ENCODE measurements around the gene ETV6. TPM values are rescaled to one million over a fixed set of nuclear protein-coding genes. Genes with fewer than 3 reads are reported as not detected.

ETV6 gene
- total RNA-seq, 2 donors from 2014 or later: 45.9 to 49.0 TPM

DNA sequence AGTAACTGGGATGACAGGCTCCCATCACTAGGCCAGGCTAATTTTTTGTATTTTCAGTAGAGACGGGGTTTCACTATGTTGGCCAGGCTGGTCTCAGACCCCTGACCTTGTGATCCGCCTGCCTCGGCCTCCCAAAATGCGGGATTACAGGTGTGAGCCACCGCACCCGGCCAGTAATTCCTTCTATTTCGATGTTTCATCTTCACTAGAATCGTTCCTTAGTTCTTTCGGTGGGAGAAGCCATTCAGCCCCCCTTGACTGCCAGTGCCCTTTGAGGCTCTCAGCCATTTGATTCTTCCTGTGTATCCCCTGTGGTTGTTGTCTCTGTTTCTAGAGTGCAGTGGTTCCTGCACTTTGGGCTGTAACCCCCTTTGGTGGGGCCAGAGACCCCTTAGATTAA lies 174.1 kb downstream of the ETV6 start:
- ATAC-seq (replicated peaks): no peak
- Mint-ChIP-seq H3K4me3 (no peak overlapping the region), H3K36me3 (ENCODE audit: low read depth) (no peaks in the 10 kb centered on the region), H3K9me3 (peaks cover 3% of the 10 kb centered on the region), H3K27me3 (no peaks in the 10 kb centered on the region), H3K27ac (no peak overlapping the region), H3K4me1 (peaks cover 28% of the 10 kb centered on the region)

DNA sequence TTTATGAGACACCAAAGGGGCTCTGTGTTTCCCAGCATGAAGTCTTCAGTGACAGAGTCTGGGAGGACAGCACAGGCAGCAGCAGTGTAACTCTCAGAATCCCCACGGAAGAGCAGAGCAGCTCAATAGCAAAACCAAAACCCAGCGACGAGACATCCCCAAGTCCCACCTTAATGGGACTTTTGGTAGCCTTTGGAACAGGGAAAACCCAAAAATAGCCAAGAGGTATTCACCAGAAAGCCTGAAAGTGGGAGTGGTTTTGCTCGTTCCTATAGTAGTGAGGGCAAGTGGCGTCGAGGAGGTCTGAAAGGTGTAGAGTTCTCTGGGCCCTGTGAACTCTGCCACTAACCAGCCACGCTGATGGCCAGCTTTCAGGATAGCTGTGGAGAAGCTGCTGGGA lies 174.6 kb downstream of the ETV6 start:
- H3K9me3 Mint-ChIP-seq: peaks cover 3% of the 10 kb centered on the region
- no peaks in the 10 kb centered on the region for H3K27me3 Mint-ChIP-seq
- peak; percentile 31 for ATAC-seq (replicated peaks)
- no peak overlapping the region for H3K27ac Mint-ChIP-seq
- no peaks in the 10 kb centered on the region for H3K36me3 Mint-ChIP-seq (ENCODE audit: low read depth)
- no peak overlapping the region for H3K4me3 Mint-ChIP-seq
- peaks cover 28% of the 10 kb centered on the region for H3K4me1 Mint-ChIP-seq

DNA sequence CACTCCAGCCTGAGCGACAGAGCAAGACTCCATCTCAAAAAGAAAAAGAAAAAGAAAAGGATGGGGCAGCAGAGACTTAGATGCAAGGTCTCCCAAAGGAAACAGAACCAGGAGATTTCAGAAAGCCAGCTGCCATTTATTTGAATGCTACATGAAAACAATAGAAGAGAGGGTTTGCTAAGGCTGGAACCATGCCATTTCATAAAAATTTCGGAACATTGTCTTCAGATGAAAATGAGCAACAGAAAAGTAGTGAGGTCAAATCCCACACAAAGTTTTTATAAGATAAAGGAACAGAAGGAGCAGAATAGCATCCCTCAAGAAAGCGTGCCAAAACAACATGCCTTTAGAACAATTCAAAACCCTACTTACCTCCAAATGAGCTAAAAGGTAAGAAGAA lies 175.3 kb downstream of the ETV6 start:
- H3K4me1 Mint-ChIP-seq: peaks cover 28% of the 10 kb centered on the region
- no peak overlapping the region for H3K27ac Mint-ChIP-seq
- no peaks in the 10 kb centered on the region for H3K27me3 Mint-ChIP-seq
- H3K9me3 Mint-ChIP-seq: peaks cover 3% of the 10 kb centered on the region
- H3K36me3 Mint-ChIP-seq (ENCODE audit: low read depth): no peaks in the 10 kb centered on the region
- ATAC-seq (replicated peaks): no peak
- H3K4me3 Mint-ChIP-seq: no peak overlapping the region

DNA sequence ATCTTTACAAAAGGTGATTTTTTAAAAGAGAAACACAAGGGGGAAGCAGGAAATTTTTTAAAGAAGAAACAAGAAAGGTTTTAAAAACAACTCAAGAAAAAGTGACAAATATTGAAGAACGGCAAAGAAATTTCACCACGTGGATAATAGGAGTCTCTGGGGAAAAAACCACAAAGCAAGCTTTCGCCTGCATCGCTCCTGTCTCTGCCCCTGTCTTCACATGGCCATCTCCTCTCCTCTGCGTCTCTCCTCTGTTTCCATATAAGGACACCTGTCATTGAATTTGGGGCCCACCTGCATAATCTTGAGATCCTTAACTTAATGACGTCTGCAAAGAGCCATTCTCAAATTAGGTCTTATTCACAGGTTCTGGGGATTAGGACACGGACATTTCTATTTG lies 175.8 kb downstream of the ETV6 start:
- Mint-ChIP-seq H3K9me3 (peaks cover 3% of the 10 kb centered on the region), H3K27ac (no peak overlapping the region), H3K27me3 (no peaks in the 10 kb centered on the region), H3K36me3 (ENCODE audit: low read depth) (no peaks in the 10 kb centered on the region), H3K4me1 (peaks cover 28% of the 10 kb centered on the region), H3K4me3 (no peak overlapping the region)
- ATAC-seq (replicated peaks): no peak

GRCh38 chr12:11826574-11826973 lies 177.1 kb downstream of the ETV6 start:
- Mint-ChIP-seq H3K27ac (peak overlapping the region; percentile 68), H3K27me3 (no peaks in the 10 kb centered on the region), H3K4me1 (peaks cover 28% of the 10 kb centered on the region), H3K4me3 (no peak overlapping the region), H3K36me3 (ENCODE audit: low read depth) (peaks cover under 1% of the 10 kb centered on the region), H3K9me3 (peaks cover 3% of the 10 kb centered on the region)
- ATAC-seq (replicated peaks): no peak

- Mint-ChIP-seq H3K27ac (peak overlapping the region; percentile 68), H3K27me3 (no peaks in the 10 kb centered on the region), H3K36me3 (ENCODE audit: low read depth) (peaks cover 8% of the 10 kb centered on the region), H3K4me3 (no peak overlapping the region), H3K9me3 (no peaks in the 10 kb centered on the region), H3K4me1 (peaks cover 26% of the 10 kb centered on the region)
- ATAC-seq (replicated peaks): no peak
These were observed 177.9 kb downstream of the ETV6 start for GRCh38 chr12:11827091-11828061.

DNA sequence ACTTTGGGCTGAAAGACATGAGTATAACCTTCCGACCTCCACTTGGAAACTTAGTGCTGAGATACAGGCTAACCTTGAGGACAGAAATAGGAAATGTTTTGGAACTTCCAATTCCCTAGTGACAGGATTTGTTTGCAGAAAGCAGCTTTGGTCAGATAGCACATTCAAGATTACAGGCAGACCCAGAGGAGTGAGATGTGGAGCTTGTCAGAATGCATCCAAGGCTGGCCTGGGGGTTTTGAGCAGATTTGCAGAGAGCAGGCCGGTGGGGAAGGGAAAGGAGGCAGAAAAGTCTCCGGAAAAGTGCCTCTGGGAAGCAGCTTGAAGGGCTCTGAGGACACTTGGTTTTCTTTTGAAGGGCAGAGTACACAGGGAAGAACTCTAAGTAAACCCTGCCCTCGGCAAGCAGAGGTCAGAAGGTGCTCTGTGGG lies 180.3 kb downstream of the ETV6 start:
- no peak overlapping the region for H3K4me3 Mint-ChIP-seq
- peaks cover 18% of the 10 kb centered on the region for H3K36me3 Mint-ChIP-seq (ENCODE audit: low read depth)
- ATAC-seq (replicated peaks): no peak
- no peaks in the 10 kb centered on the region for H3K27me3 Mint-ChIP-seq
- no peak overlapping the region for H3K27ac Mint-ChIP-seq
- peaks cover 26% of the 10 kb centered on the region for H3K4me1 Mint-ChIP-seq
- no peaks in the 10 kb centered on the region for H3K9me3 Mint-ChIP-seq

- Mint-ChIP-seq H3K27me3 (no peaks in the 10 kb centered on the region), H3K9me3 (no peaks in the 10 kb centered on the region), H3K4me1 (peaks cover 28% of the 10 kb centered on the region), H3K36me3 (ENCODE audit: low read depth) (peaks cover 18% of the 10 kb centered on the region), H3K27ac (no peak overlapping the region), H3K4me3 (no peak overlapping the region)
- ATAC-seq (replicated peaks): peak; percentile 46
These were observed 180.9 kb downstream of the ETV6 start for GRCh38 chr12:11830307-11830801.

GRCh38 chr12:11832093-11832492 lies 182.6 kb downstream of the ETV6 start:
- peak overlapping the region; percentile 52 for H3K4me3 Mint-ChIP-seq

DNA sequence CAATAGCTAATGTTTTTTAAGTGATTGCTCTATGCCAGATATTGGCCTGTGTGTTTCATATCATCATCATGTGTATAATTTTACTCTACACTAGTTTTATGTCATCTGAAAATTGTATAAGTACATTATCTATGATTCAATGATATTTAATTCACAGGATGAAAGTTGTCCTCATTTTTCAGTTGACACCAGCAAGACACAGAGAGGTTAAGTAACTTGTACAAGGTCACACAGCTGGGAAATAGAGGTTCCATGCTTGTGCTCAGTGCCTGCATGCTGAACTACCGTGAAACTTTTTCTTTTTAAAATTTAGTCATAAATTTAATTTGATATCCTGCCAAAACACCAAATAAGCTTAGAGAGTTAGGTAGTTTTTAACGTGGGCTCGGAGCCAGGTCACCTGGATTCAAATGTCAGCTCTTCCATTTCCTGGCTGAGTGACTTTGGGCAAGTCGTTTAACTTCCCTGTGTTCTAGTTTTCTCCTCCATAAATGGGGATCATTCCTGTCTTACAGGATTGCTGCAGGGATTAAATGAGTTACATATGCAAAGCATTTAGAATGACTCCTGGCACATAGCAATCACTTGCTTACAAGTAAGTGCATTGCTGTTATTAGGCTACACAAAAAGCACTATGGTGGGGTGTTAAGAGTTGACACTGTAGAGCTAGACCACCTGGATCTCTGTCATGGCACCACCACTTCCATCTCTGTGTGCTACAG lies 183.9 kb downstream of the ETV6 start:
- ATAC-seq (replicated peaks): no peak
- H3K27ac Mint-ChIP-seq: peak overlapping the region; percentile 97
- peaks cover 42% of the 10 kb centered on the region for H3K4me1 Mint-ChIP-seq
- no peaks in the 10 kb centered on the region for H3K27me3 Mint-ChIP-seq
- peak overlapping the region; percentile 75 for H3K4me3 Mint-ChIP-seq
- H3K9me3 Mint-ChIP-seq: no peaks in the 10 kb centered on the region
- peaks cover 42% of the 10 kb centered on the region for H3K36me3 Mint-ChIP-seq (ENCODE audit: low read depth)

More at GRCh38 chr12:11832093-11832492, 182.6 kb downstream of the ETV6 start:
- Mint-ChIP-seq H3K4me1 (peaks cover 40% of the 10 kb centered on the region), H3K27ac (peak overlapping the region; percentile 83), H3K27me3 (no peaks in the 10 kb centered on the region), H3K36me3 (ENCODE audit: low read depth) (peaks cover 29% of the 10 kb centered on the region), H3K9me3 (no peaks in the 10 kb centered on the region)
- ATAC-seq (replicated peaks): no peak

DNA sequence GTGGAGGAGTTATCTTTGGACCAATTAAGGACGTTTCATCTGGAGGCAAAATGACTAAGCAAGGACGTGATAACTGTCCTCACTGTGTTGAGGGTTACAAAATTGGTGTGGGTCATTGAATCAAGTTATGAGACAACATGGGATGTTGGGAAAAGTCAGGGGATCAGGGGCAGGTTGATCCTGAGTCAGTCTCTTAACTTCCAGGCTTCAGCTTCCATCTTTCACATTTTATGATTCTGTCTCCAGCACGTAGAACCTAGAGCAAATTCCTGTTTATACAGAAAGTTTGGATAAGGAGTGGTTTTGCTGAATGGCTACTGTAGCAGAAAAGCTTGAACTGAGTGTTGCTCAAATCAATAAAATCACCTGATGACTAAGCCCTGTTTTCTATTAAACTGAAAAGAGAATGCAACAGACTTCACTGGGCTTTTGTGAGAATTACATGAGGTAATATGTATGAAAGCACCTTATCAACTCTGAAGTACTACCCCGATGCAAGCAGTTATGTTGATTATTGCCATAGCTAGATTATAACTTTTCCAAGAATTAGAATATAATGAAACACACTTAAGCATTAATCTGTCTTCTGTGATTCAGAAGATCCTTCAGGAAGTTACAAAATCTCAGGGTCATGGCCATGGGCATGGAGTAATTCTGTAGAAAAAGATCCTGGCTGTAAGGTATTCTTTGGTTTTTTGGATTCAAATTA lies 184.8 kb downstream of the ETV6 start:
- H3K27ac Mint-ChIP-seq: peak overlapping the region; percentile 97
- no peaks in the 10 kb centered on the region for H3K27me3 Mint-ChIP-seq
- peak; percentile 53 for ATAC-seq (replicated peaks)
- H3K36me3 Mint-ChIP-seq (ENCODE audit: low read depth): peaks cover 51% of the 10 kb centered on the region
- H3K4me1 Mint-ChIP-seq: peaks cover 46% of the 10 kb centered on the region
- no peaks in the 10 kb centered on the region for H3K9me3 Mint-ChIP-seq
- H3K4me3 Mint-ChIP-seq: peak overlapping the region; percentile 75

DNA sequence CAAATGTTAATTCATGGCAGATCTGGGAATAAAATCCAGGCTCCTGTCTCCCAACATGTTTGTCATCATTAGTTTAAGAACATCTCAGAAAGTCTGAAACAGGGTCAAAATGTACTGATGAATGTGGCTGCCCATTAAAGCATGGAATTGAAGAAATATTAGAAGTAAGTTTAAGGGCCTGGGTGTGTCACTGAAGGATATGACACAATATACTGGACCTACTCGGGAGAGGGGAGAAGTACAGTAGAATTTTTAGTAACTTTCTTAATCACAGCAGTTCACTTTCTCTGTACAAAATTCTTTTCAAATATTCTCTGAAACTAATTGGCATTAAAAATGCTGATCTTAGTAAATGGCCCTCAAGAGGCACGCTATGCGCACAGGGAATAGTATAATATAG lies 185.5 kb downstream of the ETV6 start:
- Mint-ChIP-seq H3K27me3 (no peaks in the 10 kb centered on the region), H3K27ac (peak overlapping the region; percentile 97), H3K9me3 (no peaks in the 10 kb centered on the region), H3K4me1 (peaks cover 47% of the 10 kb centered on the region), H3K36me3 (ENCODE audit: low read depth) (peaks cover 58% of the 10 kb centered on the region), H3K4me3 (peak overlapping the region; percentile 75)
- ATAC-seq (replicated peaks): no peak

GRCh38 chr12:11836282-11837151 lies 187.0 kb downstream of the ETV6 start:
- Mint-ChIP-seq H3K27ac (peak overlapping the region; percentile 97), H3K4me3 (peak overlapping the region; percentile 75), H3K36me3 (ENCODE audit: low read depth) (peaks cover 73% of the 10 kb centered on the region), H3K9me3 (no peaks in the 10 kb centered on the region), H3K27me3 (no peaks in the 10 kb centered on the region), H3K4me1 (peaks cover 51% of the 10 kb centered on the region)
- peak; percentile 79 for ATAC-seq (replicated peaks)
